Suprapubic skin (tissue), 4 donors: ENCODE results near the gene CAV2. TPM values are rescaled to one million over a fixed set of nuclear protein-coding genes. Genes with fewer than 3 reads are reported as not detected.
A peak's percentile ranks its signal among the peaks of the same experiment; 100 is the strongest.

Source experiments
- DNase-seq, 2 donors: peaks; one replicate each; pipeline ENCODE4 v3.0.0-alpha.2; 2019; ENCODE audit warnings: low spot score in 2 of 2
- H3K27ac ChIP-seq: fragments of 200-600 bp; sonication (generic); one replicate; pipeline ENCODE4 v1.5.1; 2019
- H3K27me3 ChIP-seq: fragments of 200-600 bp; sonication (generic); one replicate; pipeline ENCODE4 v1.5.1; 2019
- H3K36me3 ChIP-seq: fragments of 200-600 bp; sonication (generic); one replicate; pipeline ENCODE4 v1.5.1; 2019
- H3K4me1 ChIP-seq: fragments of 200-600 bp; sonication (generic); one replicate; pipeline ENCODE4 v1.5.1; 2019
- H3K4me3 ChIP-seq: fragments of 200-600 bp; sonication (generic); one replicate; pipeline ENCODE4 v1.5.1; 2019; ENCODE audit warnings: mild to moderate bottlenecking
- H3K9me3 ChIP-seq: fragments of 200-600 bp; sonication (generic); one replicate; pipeline ENCODE4 v1.5.1; 2019
- EP300 ChIP-seq: sonication (generic); formaldehyde crosslinking; IDR thresholded peaks from one replicate; pipeline ENCODE4 v1.6.1; 2017; ENCODE audit warnings: antibody characterized with exemption
- POLR2A ChIP-seq, 2 donors: fragments of 450-650 bp; IDR thresholded peaks; one replicate each; pipeline ENCODE4 v1.6.1; 2017; ENCODE audit warnings: antibody characterized with exemption in 2 of 2, mild to moderate bottlenecking in 2 of 2, moderate library complexity in 2 of 2
- POLR2AphosphoS5 ChIP-seq, 3 donors: sonication (generic); formaldehyde crosslinking; IDR thresholded peaks; one replicate each; pipeline ENCODE4 v1.6.1; 2017; ENCODE audit warnings: antibody characterized with exemption in 3 of 3
- WGBS: methylation state at CpG from one replicate; pipeline ENCODE4 v1.1.5; 2018; 5-methylcytosine and 5-hydroxymethylcytosine counted together
- total RNA-seq, 4 donors: library from RNA; depleted of rRNA; stranded (reverse); fragments of >200 nt; gene quantifications; one replicate each; pipeline ENCODE4 v1.1.0, GENCODE V29; 2016
- TF ChIP-seq, protein P1 (sequence below), 2 donors: fragments of 200-600 bp in 1 of 2; fragments of 450-650 bp in 1 of 2; sonication (generic) in 1 of 2; IDR thresholded peaks; one replicate each; pipeline ENCODE4 v1.5.1; 2016 to 2019; ENCODE audit warnings: antibody characterized with exemption in 2 of 2, mild to moderate bottlenecking in 1 of 2, moderate library complexity in 1 of 2

The CAV2 gene
- total RNA-seq, 4 donors from 2014 or later = 73.8 to 108 (median 98.7) TPM

DNA sequence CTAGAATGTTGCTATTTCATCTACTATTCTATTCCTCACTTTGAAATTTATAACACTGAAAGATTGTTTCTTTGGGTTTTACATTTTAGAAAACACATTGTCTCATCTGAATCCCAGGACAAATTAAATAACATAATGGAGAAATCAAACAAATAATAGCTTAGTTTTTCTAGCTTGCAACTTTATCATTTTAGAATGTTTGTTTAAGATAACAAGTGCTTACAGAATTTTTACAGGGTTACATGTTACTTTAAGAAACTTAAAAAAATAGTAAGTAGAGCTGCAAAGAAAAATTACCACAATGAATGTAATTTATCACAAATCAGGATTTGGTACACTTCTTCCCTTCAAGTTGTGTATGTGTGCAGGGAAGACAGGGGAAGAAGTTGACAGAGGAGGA is 11.3 kb downstream of the CAV2 start:
- DNase-seq = no peak
- no peaks in the 10 kb centered on the region for H3K27me3 ChIP-seq
- H3K36me3 ChIP-seq = peaks cover 12% of the 10 kb centered on the region
- TF ChIP-seq POLR2A (IDR thresholded peaks at IDR 0.05) (no peak), POLR2AphosphoS5 (IDR thresholded peaks at IDR 0.05) (no peak), EP300 (no peak)
- TF ChIP-seq, protein P1, sequence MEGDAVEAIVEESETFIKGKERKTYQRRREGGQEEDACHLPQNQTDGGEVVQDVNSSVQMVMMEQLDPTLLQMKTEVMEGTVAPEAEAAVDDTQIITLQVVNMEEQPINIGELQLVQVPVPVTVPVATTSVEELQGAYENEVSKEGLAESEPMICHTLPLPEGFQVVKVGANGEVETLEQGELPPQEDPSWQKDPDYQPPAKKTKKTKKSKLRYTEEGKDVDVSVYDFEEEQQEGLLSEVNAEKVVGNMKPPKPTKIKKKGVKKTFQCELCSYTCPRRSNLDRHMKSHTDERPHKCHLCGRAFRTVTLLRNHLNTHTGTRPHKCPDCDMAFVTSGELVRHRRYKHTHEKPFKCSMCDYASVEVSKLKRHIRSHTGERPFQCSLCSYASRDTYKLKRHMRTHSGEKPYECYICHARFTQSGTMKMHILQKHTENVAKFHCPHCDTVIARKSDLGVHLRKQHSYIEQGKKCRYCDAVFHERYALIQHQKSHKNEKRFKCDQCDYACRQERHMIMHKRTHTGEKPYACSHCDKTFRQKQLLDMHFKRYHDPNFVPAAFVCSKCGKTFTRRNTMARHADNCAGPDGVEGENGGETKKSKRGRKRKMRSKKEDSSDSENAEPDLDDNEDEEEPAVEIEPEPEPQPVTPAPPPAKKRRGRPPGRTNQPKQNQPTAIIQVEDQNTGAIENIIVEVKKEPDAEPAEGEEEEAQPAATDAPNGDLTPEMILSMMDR (IDR thresholded peaks at IDR 0.05) = no peak
- no peak overlapping the region for H3K4me3 ChIP-seq
- no peak overlapping the region for H3K27ac ChIP-seq
- H3K9me3 ChIP-seq = no peaks in the 10 kb centered on the region
- H3K4me1 ChIP-seq = peaks cover 19% of the 10 kb centered on the region

DNA sequence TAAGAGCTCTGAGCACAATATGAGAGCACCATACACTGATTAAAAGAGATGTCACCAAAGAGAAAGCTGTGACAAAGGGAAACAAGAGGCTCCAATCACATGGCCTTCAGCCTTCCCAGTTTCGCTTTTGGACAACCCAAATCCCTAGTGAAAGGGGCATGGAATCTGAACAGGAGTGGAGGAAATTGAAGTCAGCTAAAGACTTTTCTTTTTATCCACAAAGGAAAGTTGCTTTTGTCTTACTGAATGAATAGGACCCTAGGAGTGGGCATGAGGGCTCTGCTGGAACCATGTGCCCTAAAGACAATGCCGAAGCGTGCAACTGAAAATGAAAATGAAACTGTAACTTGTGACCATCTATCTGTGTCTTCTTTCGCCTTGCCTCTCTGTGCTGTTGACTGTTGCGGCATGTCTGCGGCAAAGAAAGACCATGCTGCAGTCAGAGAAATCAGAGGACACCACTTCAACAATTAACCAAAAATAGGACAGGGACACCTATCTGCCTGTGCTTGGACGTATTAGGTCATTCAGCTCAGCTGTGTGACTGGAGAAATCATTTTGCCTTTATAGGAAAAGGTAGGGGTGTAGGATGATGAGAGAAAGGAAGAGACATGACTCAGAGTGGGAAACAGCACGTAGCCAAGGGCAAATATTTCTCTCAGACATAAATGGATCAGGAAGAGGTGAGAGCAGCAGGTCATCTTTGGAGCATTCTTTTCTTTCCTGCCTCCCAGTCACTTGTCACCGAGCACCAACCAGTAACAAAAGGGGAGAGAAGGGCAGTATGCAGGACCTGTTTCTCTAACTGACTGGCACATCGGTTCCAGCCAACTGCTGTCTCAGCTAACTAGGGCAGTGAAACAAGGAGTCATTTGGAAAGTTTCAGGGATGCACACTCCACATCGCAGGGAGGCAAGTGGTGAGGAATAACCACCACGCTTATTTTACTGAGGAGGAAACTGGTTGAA is 12.3 kb downstream of the CAV2 start:
- H3K4me3 ChIP-seq = peak overlapping the region; percentile 34
- DNase-seq = no peak
- peaks cover 7% of the 10 kb centered on the region for H3K36me3 ChIP-seq
- peaks cover 19% of the 10 kb centered on the region for H3K4me1 ChIP-seq
- TF ChIP-seq POLR2AphosphoS5 (IDR thresholded peaks at IDR 0.05) (no peak), EP300 (no peak), POLR2A (IDR thresholded peaks at IDR 0.05) (no peak)
- TF ChIP-seq, protein P1 (IDR thresholded peaks at IDR 0.05) = no peak
- peak overlapping the region; percentile 39 for H3K27ac ChIP-seq
- 30% methylated on average over 12 of the region's 12 CpGs for WGBS
- H3K9me3 ChIP-seq = no peaks in the 10 kb centered on the region
- H3K27me3 ChIP-seq = no peaks in the 10 kb centered on the region

DNA sequence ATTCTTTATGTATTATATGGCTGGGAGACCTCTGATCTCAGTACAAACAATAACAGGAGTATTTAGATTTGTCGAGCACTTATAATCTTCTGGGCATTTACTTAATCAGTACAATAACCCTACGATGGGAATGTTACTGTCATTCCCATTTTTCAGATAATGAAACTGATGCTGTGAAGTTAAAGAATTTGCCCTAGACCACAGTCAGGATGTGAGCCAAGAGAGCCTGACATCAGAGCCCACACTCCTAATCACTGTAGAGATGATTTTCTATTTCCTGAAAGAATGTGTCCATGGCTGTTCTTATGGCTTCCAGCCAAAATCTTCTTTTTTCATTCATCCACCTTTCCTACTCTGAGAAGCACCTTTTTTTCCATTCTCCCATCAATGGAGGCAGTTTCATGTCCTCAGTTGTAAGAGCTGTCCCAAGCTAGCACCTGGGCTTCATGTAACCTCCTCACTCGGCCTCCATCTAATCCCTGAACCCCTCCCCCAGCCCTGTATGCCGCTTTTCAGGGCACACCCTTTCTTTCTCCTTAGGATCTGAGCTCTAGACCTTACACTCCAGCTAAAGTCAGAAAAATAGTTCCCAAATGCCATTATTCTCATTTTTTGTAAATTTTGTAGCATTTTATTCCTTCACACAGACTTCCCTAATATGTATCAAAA is 13.1 kb downstream of the CAV2 start:
- Histone ChIP-seq H3K36me3 (no peaks in the 10 kb centered on the region), H3K27me3 (no peaks in the 10 kb centered on the region), H3K4me3 (peak overlapping the region; percentile 34), H3K9me3 (no peaks in the 10 kb centered on the region), H3K4me1 (peaks cover 19% of the 10 kb centered on the region), H3K27ac (peak overlapping the region; percentile 39)
- no peak for TF ChIP-seq POLR2AphosphoS5 (IDR thresholded peaks at IDR 0.05)
- TF ChIP-seq, protein P1 (IDR thresholded peaks at IDR 0.05) = no peak
- no peak for TF ChIP-seq POLR2A (IDR thresholded peaks at IDR 0.05)
- TF ChIP-seq EP300 = no peak
- 68% methylated on average over 4 of the region's 4 CpGs for WGBS
- DNase-seq = no peak

DNA sequence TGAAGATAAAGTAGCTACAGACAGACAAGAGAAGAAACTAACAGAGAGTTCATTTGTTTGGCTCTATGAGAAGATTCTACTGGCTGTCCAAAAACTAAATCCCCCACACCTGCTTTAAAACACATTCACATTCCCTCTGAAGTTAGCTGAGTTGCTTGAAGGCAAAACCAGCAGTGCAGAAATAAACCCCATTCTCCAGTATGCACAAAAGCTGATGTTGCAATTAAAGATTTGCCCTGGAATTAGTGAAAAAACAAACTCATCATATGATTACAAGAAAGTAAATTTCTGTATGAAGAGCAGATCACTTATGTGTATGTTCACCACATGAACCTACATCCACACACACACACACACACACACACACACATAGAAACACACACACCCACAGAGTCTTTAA is 16.0 kb downstream of the CAV2 start:
- Histone ChIP-seq H3K36me3 (no peaks in the 10 kb centered on the region), H3K4me1 (peaks cover 19% of the 10 kb centered on the region), H3K27me3 (no peaks in the 10 kb centered on the region), H3K27ac (no peak overlapping the region), H3K4me3 (no peak overlapping the region), H3K9me3 (no peaks in the 10 kb centered on the region)
- no peak for DNase-seq
- TF ChIP-seq, protein P1 (IDR thresholded peaks at IDR 0.05) = no peak
- TF ChIP-seq EP300 (no peak), POLR2A (IDR thresholded peaks at IDR 0.05) (no peak), POLR2AphosphoS5 (IDR thresholded peaks at IDR 0.05) (no peak)

DNA sequence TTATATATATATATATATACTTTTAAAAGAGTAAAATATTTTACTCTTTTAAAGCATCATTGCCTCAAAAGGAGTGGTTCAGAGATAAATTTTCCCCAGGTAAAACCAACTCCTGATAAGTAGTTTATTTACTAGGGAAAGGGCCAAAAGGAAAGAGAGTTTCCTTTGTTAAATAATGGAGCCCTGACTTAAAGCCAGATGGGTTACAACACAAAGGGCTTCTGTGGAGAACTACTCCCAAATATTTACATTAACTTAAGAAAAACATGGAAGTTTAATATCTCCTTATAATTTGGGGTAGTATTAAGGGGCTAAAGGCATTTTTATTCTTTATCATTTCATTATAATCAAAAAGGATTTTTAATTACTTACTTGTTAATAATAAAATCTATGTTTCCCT is 16.8 kb downstream of the CAV2 start:
- H3K27ac ChIP-seq = no peak overlapping the region
- no peak for TF ChIP-seq POLR2A (IDR thresholded peaks at IDR 0.05)
- no peak for TF ChIP-seq EP300
- no peak for TF ChIP-seq POLR2AphosphoS5 (IDR thresholded peaks at IDR 0.05)
- TF ChIP-seq, protein P1 (IDR thresholded peaks at IDR 0.05) = no peak

More for the DNA sequence above, 16.8 kb downstream of the CAV2 start:
- Histone ChIP-seq H3K9me3 (no peaks in the 10 kb centered on the region), H3K4me3 (no peak overlapping the region), H3K36me3 (no peaks in the 10 kb centered on the region), H3K27me3 (no peaks in the 10 kb centered on the region), H3K4me1 (peaks cover 19% of the 10 kb centered on the region)
- no peak for DNase-seq
